ENCODE results near the gene CTNNA2.

CTNNA2 gene

GRCh38 chr2:80482276-80482675 lies 969.4 kb downstream of the CTNNA2 start:
- H3K4me1 ChIP-seq (ENCODE audit: control insufficient read depth in 5 of 5, insufficient read depth in 5 of 5, low read length in 5 of 5): peaks cover 0 to 12% (median 0%) of the 10 kb centered on the region in 5 donors
- no peaks in the 10 kb centered on the region for H3K27me3 ChIP-seq (ENCODE audit: control insufficient read depth in 5 of 5, insufficient read depth in 4 of 5, low read length in 5 of 5)
- no peak overlapping the region for H3K27ac ChIP-seq (ENCODE audit: low read depth, low read length)
- H3K36me3 ChIP-seq (ENCODE audit: control insufficient read depth in 5 of 5, insufficient read depth in 5 of 5, low read length in 5 of 5): no peaks in the 10 kb centered on the region
- H3K9ac ChIP-seq (ENCODE audit: low read length in 5 of 5): no peak overlapping the region
- H3K9me3 ChIP-seq (ENCODE audit: control insufficient read depth in 5 of 5, low read length in 5 of 5): no peaks in the 10 kb centered on the region
- no peak overlapping the region for H3K4me3 ChIP-seq (ENCODE audit: low read depth in 1 of 5, low read length in 5 of 5)

- Histone ChIP-seq H3K4me3 (ENCODE audit: low read depth in 1 of 5, low read length in 5 of 5) (no peak overlapping the region), H3K9ac (ENCODE audit: low read length in 5 of 5) (no peak overlapping the region), H3K27ac (ENCODE audit: low read depth, low read length) (no peak overlapping the region), H3K9me3 (ENCODE audit: control insufficient read depth in 5 of 5, low read length in 5 of 5) (no peaks in the 10 kb centered on the region), H3K27me3 (ENCODE audit: control insufficient read depth in 5 of 5, insufficient read depth in 4 of 5, low read length in 5 of 5) (peaks cover 0 to 2% (median 0%) of the 10 kb centered on the region in 5 donors), H3K36me3 (ENCODE audit: control insufficient read depth in 5 of 5, insufficient read depth in 5 of 5, low read length in 5 of 5) (no peaks in the 10 kb centered on the region), H3K4me1 (ENCODE audit: control insufficient read depth in 5 of 5, insufficient read depth in 5 of 5, low read length in 5 of 5) (no peaks in the 10 kb centered on the region)
Measured at GRCh38 chr2:80489717-80490116, 976.9 kb downstream of the CTNNA2 start.

GRCh38 chr2:80490964-80491363 lies 978.1 kb downstream of the CTNNA2 start:
- Histone ChIP-seq H3K9me3 (ENCODE audit: control insufficient read depth in 5 of 5, low read length in 5 of 5) (no peaks in the 10 kb centered on the region), H3K27ac (ENCODE audit: low read depth, low read length) (no peak overlapping the region), H3K36me3 (ENCODE audit: control insufficient read depth in 5 of 5, insufficient read depth in 5 of 5, low read length in 5 of 5) (no peaks in the 10 kb centered on the region), H3K9ac (ENCODE audit: low read length in 5 of 5) (no peak overlapping the region), H3K4me3 (ENCODE audit: low read depth in 1 of 5, low read length in 5 of 5) (no peak overlapping the region), H3K27me3 (ENCODE audit: control insufficient read depth in 5 of 5, insufficient read depth in 4 of 5, low read length in 5 of 5) (peaks cover 0 to 2% (median 0%) of the 10 kb centered on the region in 5 donors), H3K4me1 (ENCODE audit: control insufficient read depth in 5 of 5, insufficient read depth in 5 of 5, low read length in 5 of 5) (no peaks in the 10 kb centered on the region)

GRCh38 chr2:80496346-80496745 lies 983.5 kb downstream of the CTNNA2 start:
- no peaks in the 10 kb centered on the region for H3K36me3 ChIP-seq (ENCODE audit: control insufficient read depth in 5 of 5, insufficient read depth in 5 of 5, low read length in 5 of 5)
- H3K4me3 ChIP-seq (ENCODE audit: low read depth in 1 of 5, low read length in 5 of 5): no peak overlapping the region
- peaks cover 0 to 2% (median 0%) of the 10 kb centered on the region in 5 donors for H3K27me3 ChIP-seq (ENCODE audit: control insufficient read depth in 5 of 5, insufficient read depth in 4 of 5, low read length in 5 of 5)
- H3K9me3 ChIP-seq (ENCODE audit: control insufficient read depth in 5 of 5, low read length in 5 of 5): no peaks in the 10 kb centered on the region
- peaks cover 0 to 2% (median 0%) of the 10 kb centered on the region in 5 donors for H3K4me1 ChIP-seq (ENCODE audit: control insufficient read depth in 5 of 5, insufficient read depth in 5 of 5, low read length in 5 of 5)
- no peak overlapping the region for H3K9ac ChIP-seq (ENCODE audit: low read length in 5 of 5)
- no peak overlapping the region for H3K27ac ChIP-seq (ENCODE audit: low read depth, low read length)

- H3K9me3 ChIP-seq (ENCODE audit: control insufficient read depth in 5 of 5, low read length in 5 of 5): no peaks in the 10 kb centered on the region
- peaks cover 0 to 2% (median 0%) of the 10 kb centered on the region in 5 donors for H3K4me1 ChIP-seq (ENCODE audit: control insufficient read depth in 5 of 5, insufficient read depth in 5 of 5, low read length in 5 of 5)
- no peak overlapping the region for H3K9ac ChIP-seq (ENCODE audit: low read length in 5 of 5)
- peaks cover 0 to 2% (median 0%) of the 10 kb centered on the region in 5 donors for H3K27me3 ChIP-seq (ENCODE audit: control insufficient read depth in 5 of 5, insufficient read depth in 4 of 5, low read length in 5 of 5)
- H3K4me3 ChIP-seq (ENCODE audit: low read depth in 1 of 5, low read length in 5 of 5): no peak overlapping the region
- H3K36me3 ChIP-seq (ENCODE audit: control insufficient read depth in 5 of 5, insufficient read depth in 5 of 5, low read length in 5 of 5): no peaks in the 10 kb centered on the region
- H3K27ac ChIP-seq (ENCODE audit: low read depth, low read length): no peak overlapping the region
Measured at GRCh38 chr2:80496775-80497174, 983.9 kb downstream of the CTNNA2 start.

- no peaks in the 10 kb centered on the region for H3K9me3 ChIP-seq (ENCODE audit: control insufficient read depth in 5 of 5, low read length in 5 of 5)
- no peaks in the 10 kb centered on the region for H3K27me3 ChIP-seq (ENCODE audit: control insufficient read depth in 5 of 5, insufficient read depth in 4 of 5, low read length in 5 of 5)
- no peak overlapping the region for H3K4me3 ChIP-seq (ENCODE audit: low read depth in 1 of 5, low read length in 5 of 5)
- peaks cover 0 to 2% (median 0%) of the 10 kb centered on the region in 5 donors for H3K4me1 ChIP-seq (ENCODE audit: control insufficient read depth in 5 of 5, insufficient read depth in 5 of 5, low read length in 5 of 5)
- no peak overlapping the region for H3K27ac ChIP-seq (ENCODE audit: low read depth, low read length)
- H3K9ac ChIP-seq (ENCODE audit: low read length in 5 of 5): no peak overlapping the region
- H3K36me3 ChIP-seq (ENCODE audit: control insufficient read depth in 5 of 5, insufficient read depth in 5 of 5, low read length in 5 of 5): no peaks in the 10 kb centered on the region
Measured at GRCh38 chr2:80499095-80499494, 986.2 kb downstream of the CTNNA2 start.

- H3K36me3 ChIP-seq (ENCODE audit: control insufficient read depth in 5 of 5, insufficient read depth in 5 of 5, low read length in 5 of 5): no peaks in the 10 kb centered on the region
Measured at GRCh38 chr2:80501874-80502624, 989.2 kb downstream of the CTNNA2 start.

GRCh38 chr2:80506563-80506962 lies 993.7 kb downstream of the CTNNA2 start:
- no peaks in the 10 kb centered on the region for H3K36me3 ChIP-seq (ENCODE audit: control insufficient read depth in 5 of 5, insufficient read depth in 5 of 5, low read length in 5 of 5)
- no peak overlapping the region for H3K9ac ChIP-seq (ENCODE audit: low read length in 5 of 5)
- H3K27ac ChIP-seq (ENCODE audit: low read depth, low read length): no peak overlapping the region
- no peaks in the 10 kb centered on the region for H3K27me3 ChIP-seq (ENCODE audit: control insufficient read depth in 5 of 5, insufficient read depth in 4 of 5, low read length in 5 of 5)
- no peaks in the 10 kb centered on the region for H3K9me3 ChIP-seq (ENCODE audit: control insufficient read depth in 5 of 5, low read length in 5 of 5)
- H3K4me1 ChIP-seq (ENCODE audit: control insufficient read depth in 5 of 5, insufficient read depth in 5 of 5, low read length in 5 of 5): no peaks in the 10 kb centered on the region
- no peak overlapping the region for H3K4me3 ChIP-seq (ENCODE audit: low read depth in 1 of 5, low read length in 5 of 5)

More at GRCh38 chr2:80501874-80502624, 989.2 kb downstream of the CTNNA2 start:
- no peaks in the 10 kb centered on the region for H3K27me3 ChIP-seq (ENCODE audit: control insufficient read depth in 5 of 5, insufficient read depth in 4 of 5, low read length in 5 of 5)
- no peak overlapping the region for H3K27ac ChIP-seq (ENCODE audit: low read depth, low read length)
- H3K9ac ChIP-seq (ENCODE audit: low read length in 5 of 5): no peak overlapping the region
- peaks cover 0 to 2% (median 0%) of the 10 kb centered on the region in 5 donors for H3K4me1 ChIP-seq (ENCODE audit: control insufficient read depth in 5 of 5, insufficient read depth in 5 of 5, low read length in 5 of 5)
- H3K4me3 ChIP-seq (ENCODE audit: low read depth in 1 of 5, low read length in 5 of 5): no peak overlapping the region
- H3K9me3 ChIP-seq (ENCODE audit: control insufficient read depth in 5 of 5, low read length in 5 of 5): no peaks in the 10 kb centered on the region

- no peak overlapping the region for H3K9ac ChIP-seq (ENCODE audit: low read length in 5 of 5)
- H3K9me3 ChIP-seq (ENCODE audit: control insufficient read depth in 5 of 5, low read length in 5 of 5): peaks cover 0 to 2% (median 0%) of the 10 kb centered on the region in 5 donors
- H3K36me3 ChIP-seq (ENCODE audit: control insufficient read depth in 5 of 5, insufficient read depth in 5 of 5, low read length in 5 of 5): no peaks in the 10 kb centered on the region
- no peaks in the 10 kb centered on the region for H3K4me1 ChIP-seq (ENCODE audit: control insufficient read depth in 5 of 5, insufficient read depth in 5 of 5, low read length in 5 of 5)
- H3K27me3 ChIP-seq (ENCODE audit: control insufficient read depth in 5 of 5, insufficient read depth in 4 of 5, low read length in 5 of 5): no peaks in the 10 kb centered on the region
- H3K27ac ChIP-seq (ENCODE audit: low read depth, low read length): no peak overlapping the region
- no peak overlapping the region for H3K4me3 ChIP-seq (ENCODE audit: low read depth in 1 of 5, low read length in 5 of 5)
Measured at GRCh38 chr2:80510716-80511115, 997.9 kb downstream of the CTNNA2 start.

- Histone ChIP-seq H3K27me3 (ENCODE audit: control insufficient read depth in 5 of 5, insufficient read depth in 4 of 5, low read length in 5 of 5) (no peaks in the 10 kb centered on the region), H3K36me3 (ENCODE audit: control insufficient read depth in 5 of 5, insufficient read depth in 5 of 5, low read length in 5 of 5) (no peaks in the 10 kb centered on the region), H3K4me3 (ENCODE audit: low read depth in 1 of 5, low read length in 5 of 5) (no peak overlapping the region), H3K27ac (ENCODE audit: low read depth, low read length) (no peak overlapping the region), H3K4me1 (ENCODE audit: control insufficient read depth in 5 of 5, insufficient read depth in 5 of 5, low read length in 5 of 5) (no peaks in the 10 kb centered on the region), H3K9me3 (ENCODE audit: control insufficient read depth in 5 of 5, low read length in 5 of 5) (peaks cover 0 to 2% (median 0%) of the 10 kb centered on the region in 5 donors), H3K9ac (ENCODE audit: low read length in 5 of 5) (no peak overlapping the region)
Measured at GRCh38 chr2:80515964-80516363, 1003.1 kb downstream of the CTNNA2 start.
